ENCODE data around the gene MTUS2. TPM values are rescaled to one million over a fixed set of nuclear protein-coding genes. Genes with fewer than 3 reads are reported as not detected.

The MTUS2 gene
- total and polyA plus RNA-seq, 2 donors (not counting 3 experiments of a cell fraction or from before 2014, with no cell fraction given) = not detected

DNA sequence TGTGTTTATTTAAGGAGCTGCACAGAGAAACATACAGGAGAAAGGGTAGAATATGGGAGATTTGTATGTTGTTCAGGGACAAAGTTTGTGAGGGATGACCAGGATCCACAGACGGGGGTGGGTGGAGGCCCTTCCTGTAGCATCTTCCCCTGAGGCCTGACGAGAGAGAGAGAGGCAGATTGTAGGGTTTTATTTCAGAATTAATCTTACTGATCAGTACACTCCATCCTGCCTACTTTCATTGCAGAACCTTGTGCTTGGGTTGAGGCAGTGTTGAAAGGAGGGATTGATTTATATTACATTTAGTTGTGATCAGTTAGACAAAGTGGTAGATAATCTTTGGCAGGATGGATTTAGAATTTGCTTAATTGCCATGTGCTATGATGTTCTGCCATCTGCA, 39.6 kb downstream of the MTUS2 start:
- intact Hi-C loops (cut with micrococcal nuclease) (no loop called here), dilution Hi-C loops (cut with MboI; ENCODE audit: extremely low pct_ligation_motif_present, low sequenced_read_pairs) (no loop called here)
- no peaks in the 10 kb centered on the region for H3K79me2 ChIP-seq (ENCODE audit: control insufficient read depth, insufficient read depth, low read length)
- H3K9ac ChIP-seq (replicated peaks; ENCODE audit: extremely low read depth, insufficient read depth, low read length) = no peak overlapping the region
- no peak overlapping the region for H3K27ac ChIP-seq (ENCODE audit: insufficient read depth, low read depth, low read length)
- no peak for DNase-seq (ENCODE audit: low read depth, low spot score)
- no peak overlapping the region for H3K4me3 ChIP-seq (replicated peaks in 1 of 3; ENCODE audit: insufficient read depth in 1 of 3, low read depth in 1 of 3, low read length in 3 of 3)
- no peak overlapping the region for H3K4me2 ChIP-seq (ENCODE audit: insufficient read depth, low read length)
- ChIA-PET POLR2A (no interaction called here), CTCF (no interaction called here)
- H3K9me1 ChIP-seq (replicated peaks; ENCODE audit: control insufficient read depth, extremely low read depth, insufficient read depth, low read length) = no peaks in the 10 kb centered on the region
- H3K36me3 ChIP-seq (ENCODE audit: control insufficient read depth in 2 of 2, extremely low read depth in 1 of 2, insufficient read depth in 2 of 2, low read length in 2 of 2) = no peaks in the 10 kb centered on the region
- TF ChIP-seq GATA2 (IDR thresholded peaks at IDR 0.05; ENCODE audit: insufficient read depth, insufficient read length, low read depth, low read length) = no peak
- BruUV-seq (replicated peaks) = no TSS peak
- H2AFZ ChIP-seq (ENCODE audit: low read depth, low read length) = no peak overlapping the region
- H3K9me3 ChIP-seq (replicated peaks; ENCODE audit: control insufficient read depth, insufficient read depth, low read length) = no peaks in the 10 kb centered on the region
- no peaks in the 10 kb centered on the region for H4K20me1 ChIP-seq (replicated peaks; ENCODE audit: control insufficient read depth, extremely low read depth, insufficient read depth, low read length)
- no peak for FAIRE-seq
- H3K4me1 ChIP-seq (ENCODE audit: control insufficient read depth, extremely low read depth, insufficient read depth, low read length) = no peaks in the 10 kb centered on the region
- H3K27me3 ChIP-seq (ENCODE audit: control insufficient read depth in 2 of 2, insufficient read depth in 2 of 2, low read length in 2 of 2) = no peaks in the 10 kb centered on the region

DNA sequence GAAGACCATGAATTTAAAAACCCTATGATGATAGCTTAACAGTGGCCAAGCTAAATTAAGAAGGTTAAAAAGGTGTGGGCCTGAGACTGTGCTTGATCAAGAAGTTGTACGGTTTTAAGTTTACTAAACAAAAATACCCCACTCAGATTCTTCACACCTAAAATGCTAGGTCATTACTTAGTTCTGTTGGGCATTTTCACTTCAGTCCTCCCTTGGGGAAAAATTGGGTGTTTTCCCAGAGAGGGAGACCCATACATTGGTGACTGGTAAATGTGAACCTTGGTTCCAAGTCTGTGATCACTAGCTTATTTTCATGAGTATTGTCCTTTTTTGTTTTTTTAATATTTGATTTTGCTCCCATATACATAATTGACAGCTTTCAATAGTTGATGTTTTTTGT, 44.4 kb downstream of the MTUS2 start:
- Histone ChIP-seq H4K20me1 (replicated peaks; ENCODE audit: control insufficient read depth, extremely low read depth, insufficient read depth, low read length) (no peaks in the 10 kb centered on the region), H3K27ac (ENCODE audit: insufficient read depth, low read depth, low read length) (no peak overlapping the region), H3K36me3 (ENCODE audit: control insufficient read depth in 2 of 2, extremely low read depth in 1 of 2, insufficient read depth in 2 of 2, low read length in 2 of 2) (no peaks in the 10 kb centered on the region), H3K4me1 (ENCODE audit: control insufficient read depth, extremely low read depth, insufficient read depth, low read length) (no peaks in the 10 kb centered on the region), H3K9me3 (replicated peaks; ENCODE audit: control insufficient read depth, insufficient read depth, low read length) (no peaks in the 10 kb centered on the region), H3K9me1 (replicated peaks; ENCODE audit: control insufficient read depth, extremely low read depth, insufficient read depth, low read length) (no peaks in the 10 kb centered on the region), H3K27me3 (ENCODE audit: control insufficient read depth in 2 of 2, insufficient read depth in 2 of 2, low read length in 2 of 2) (no peaks in the 10 kb centered on the region), H3K4me3 (replicated peaks in 1 of 3; ENCODE audit: insufficient read depth in 1 of 3, low read depth in 1 of 3, low read length in 3 of 3) (no peak overlapping the region), H3K79me2 (ENCODE audit: control insufficient read depth, insufficient read depth, low read length) (no peaks in the 10 kb centered on the region), H3K9ac (replicated peaks; ENCODE audit: extremely low read depth, insufficient read depth, low read length) (no peak overlapping the region), H2AFZ (ENCODE audit: low read depth, low read length) (no peak overlapping the region), H3K4me2 (ENCODE audit: insufficient read depth, low read length) (no peak overlapping the region)
- ChIA-PET POLR2A (no interaction called here), CTCF (no interaction called here)
- dilution Hi-C loops (cut with MboI; ENCODE audit: extremely low pct_ligation_motif_present, low sequenced_read_pairs) (no loop called here), intact Hi-C loops (cut with micrococcal nuclease) (no loop called here)
- DNase-seq (ENCODE audit: low read depth, low spot score) = no peak
- FAIRE-seq = no peak
- no TSS peak for BruUV-seq (replicated peaks)
- no peak for TF ChIP-seq GATA2 (IDR thresholded peaks at IDR 0.05; ENCODE audit: insufficient read depth, insufficient read length, low read depth, low read length)
- TF ChIP-seq, protein P1, sequence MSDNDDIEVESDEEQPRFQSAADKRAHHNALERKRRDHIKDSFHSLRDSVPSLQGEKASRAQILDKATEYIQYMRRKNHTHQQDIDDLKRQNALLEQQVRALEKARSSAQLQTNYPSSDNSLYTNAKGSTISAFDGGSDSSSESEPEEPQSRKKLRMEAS (IDR thresholded peaks at IDR 0.05; ENCODE audit: insufficient read depth, insufficient read length) = no peak
- no peak for TF ChIP-seq FOS (IDR thresholded peaks at IDR 0.05; ENCODE audit: borderline replicate concordance, insufficient read depth, low read length)
- no peak for TF ChIP-seq JUN (IDR thresholded peaks at IDR 0.05; ENCODE audit: borderline replicate concordance, insufficient read depth, insufficient read length, low read depth)
- TF ChIP-seq, protein P2, sequence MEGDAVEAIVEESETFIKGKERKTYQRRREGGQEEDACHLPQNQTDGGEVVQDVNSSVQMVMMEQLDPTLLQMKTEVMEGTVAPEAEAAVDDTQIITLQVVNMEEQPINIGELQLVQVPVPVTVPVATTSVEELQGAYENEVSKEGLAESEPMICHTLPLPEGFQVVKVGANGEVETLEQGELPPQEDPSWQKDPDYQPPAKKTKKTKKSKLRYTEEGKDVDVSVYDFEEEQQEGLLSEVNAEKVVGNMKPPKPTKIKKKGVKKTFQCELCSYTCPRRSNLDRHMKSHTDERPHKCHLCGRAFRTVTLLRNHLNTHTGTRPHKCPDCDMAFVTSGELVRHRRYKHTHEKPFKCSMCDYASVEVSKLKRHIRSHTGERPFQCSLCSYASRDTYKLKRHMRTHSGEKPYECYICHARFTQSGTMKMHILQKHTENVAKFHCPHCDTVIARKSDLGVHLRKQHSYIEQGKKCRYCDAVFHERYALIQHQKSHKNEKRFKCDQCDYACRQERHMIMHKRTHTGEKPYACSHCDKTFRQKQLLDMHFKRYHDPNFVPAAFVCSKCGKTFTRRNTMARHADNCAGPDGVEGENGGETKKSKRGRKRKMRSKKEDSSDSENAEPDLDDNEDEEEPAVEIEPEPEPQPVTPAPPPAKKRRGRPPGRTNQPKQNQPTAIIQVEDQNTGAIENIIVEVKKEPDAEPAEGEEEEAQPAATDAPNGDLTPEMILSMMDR (IDR thresholded peaks at IDR 0.05; ENCODE audit: extremely low read depth in 1 of 2, insufficient read depth in 1 of 2, low read depth in 1 of 2, low read length in 2 of 2) = no peak
- TF ChIP-seq MYC (IDR thresholded peaks at IDR 0.05; ENCODE audit: low read depth, low read length) = no peak
- TF ChIP-seq POLR2A (IDR thresholded peaks at IDR 0.05; ENCODE audit: low read depth, low read length) = no peak
- TF ChIP-seq POLR2AphosphoS5 (IDR thresholded peaks at IDR 0.05; ENCODE audit: insufficient read depth, low read depth, low read length) = no peak
- TF ChIP-seq EZH2 (IDR thresholded peaks at IDR 0.05; ENCODE audit: borderline replicate concordance, low read depth, low read length, severe bottlenecking) = no peak
